Thyroid gland (tissue), 4 donors: ENCODE results near the gene OR2D2.

ENCODE experiments used
- CTCF ChIP-seq, 6 experiments: fragments of 200-600 bp in 3 of 6; fragments of 450-650 bp in 3 of 6; sonication (generic) in 3 of 6; IDR thresholded peaks; one replicate each; pipeline ENCODE4 v1.5.1; 2016 to 2019; ENCODE audit warnings: antibody characterized with exemption in 6 of 6, mild to moderate bottlenecking in 2 of 6, inconsistent platforms in 1 of 6, moderate library complexity in 1 of 6
- POLR2A ChIP-seq, 2 donors: fragments of 450-650 bp; IDR thresholded peaks; one replicate each; pipeline ENCODE4 v1.6.1; 2017; ENCODE audit warnings: antibody characterized with exemption in 2 of 2, mild to moderate bottlenecking in 2 of 2, moderate library complexity in 1 of 2

GRCh38 chr11:6855971-6856541 is 36.2 kb downstream of the OR2D2 start:
- TF ChIP-seq CTCF (IDR thresholded peaks at IDR 0.05) (no peak), POLR2A (IDR thresholded peaks at IDR 0.05) (no peak)
